Stimulated activated CD4-positive, alpha-beta T cell treated with anti-CD3 and anti-CD28 coated beads, Interleukin-12 subunit alpha, Interleukin-12 subunit beta, amount 100 ng/mL, for 24 hours (primary cell): ENCODE measurements around the gene DAAM1.

Experiments
- DNase-seq, 2 experiments: peaks; one replicate each; pipeline ENCODE4 v3.0.0-alpha.2; 2020; ENCODE audit warnings: low read depth in 2 of 2

Gene DAAM1

GRCh38 chr14:59187802-59188460 lies 536 bp upstream of the DAAM1 start:
- DNase-seq: peak in 1 of 2 experiments; percentile 6

GRCh38 chr14:59189091-59189785 lies 771 bp downstream of the DAAM1 start:
- peak; percentile 11 to 16 for DNase-seq

DNA sequence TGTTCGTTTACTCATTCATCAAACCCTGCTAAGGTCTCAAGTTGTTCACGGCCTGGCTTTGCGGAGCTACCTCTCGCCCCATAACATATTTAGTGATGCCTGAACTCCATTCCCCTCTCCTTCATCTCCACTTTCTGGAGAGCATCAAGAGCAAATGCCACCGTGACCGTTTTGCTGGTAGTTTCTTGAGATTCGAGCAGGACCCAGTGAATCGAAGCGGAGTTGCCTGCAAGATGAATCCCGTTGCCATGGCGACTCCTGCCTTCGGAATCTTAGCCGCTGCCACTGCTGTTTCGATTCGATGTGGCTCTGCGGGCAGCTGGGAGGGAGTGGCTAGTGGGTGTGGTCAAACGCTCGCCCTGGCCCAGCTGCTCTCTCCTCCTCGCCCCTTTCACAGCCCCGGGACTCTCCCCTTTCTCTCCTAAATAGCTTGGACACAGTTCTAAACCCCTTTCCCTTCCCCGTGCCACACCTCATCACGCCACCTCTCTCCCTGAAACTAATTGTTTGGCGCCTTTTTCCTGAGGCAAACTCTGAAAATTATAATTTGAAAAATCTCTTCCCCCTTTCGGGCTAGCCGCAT lies 1.4 kb downstream of the DAAM1 start:
- DNase-seq: peak; percentile 39 to 74

DNA sequence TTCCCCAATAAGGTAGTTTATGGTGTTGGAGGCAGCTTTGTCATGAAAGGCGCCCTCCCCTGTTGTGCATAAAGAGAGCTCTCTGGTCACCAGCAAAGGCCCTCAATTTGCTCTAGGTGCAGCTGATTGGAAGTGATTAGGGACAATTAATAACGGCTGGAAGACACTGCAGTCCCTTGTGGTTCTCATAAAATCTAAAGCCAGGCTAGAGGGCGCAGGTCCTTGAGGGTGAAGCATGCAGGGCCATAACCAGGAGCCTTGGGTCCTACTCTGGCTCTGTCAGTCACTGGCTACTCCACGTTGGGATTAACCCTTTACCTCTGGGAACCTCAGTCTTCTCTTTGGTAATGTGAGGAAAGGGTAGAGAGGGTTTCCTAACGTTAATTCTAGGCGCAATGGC lies 1.9 kb downstream of the DAAM1 start:
- no peak for DNase-seq

DNA sequence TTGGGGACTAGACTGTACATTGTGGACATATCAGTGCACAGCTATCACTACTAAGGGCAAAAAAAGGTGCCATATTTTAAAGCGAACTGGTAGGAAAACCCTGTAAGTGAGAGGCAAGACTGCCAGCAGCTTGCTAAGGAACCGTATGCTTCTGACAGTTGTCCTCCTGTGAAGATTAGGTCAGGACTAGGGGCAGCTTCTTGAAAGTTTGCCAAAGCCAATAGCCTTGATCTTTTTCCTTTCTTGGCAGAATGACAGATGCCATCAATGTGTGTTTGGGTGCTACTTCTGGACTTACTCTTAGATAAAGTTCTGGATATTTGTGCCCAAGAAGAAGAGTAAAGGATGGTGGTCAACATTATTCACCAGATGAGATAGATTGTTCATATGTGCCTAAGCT lies 7.4 kb downstream of the DAAM1 start:
- no peak for DNase-seq

DNA sequence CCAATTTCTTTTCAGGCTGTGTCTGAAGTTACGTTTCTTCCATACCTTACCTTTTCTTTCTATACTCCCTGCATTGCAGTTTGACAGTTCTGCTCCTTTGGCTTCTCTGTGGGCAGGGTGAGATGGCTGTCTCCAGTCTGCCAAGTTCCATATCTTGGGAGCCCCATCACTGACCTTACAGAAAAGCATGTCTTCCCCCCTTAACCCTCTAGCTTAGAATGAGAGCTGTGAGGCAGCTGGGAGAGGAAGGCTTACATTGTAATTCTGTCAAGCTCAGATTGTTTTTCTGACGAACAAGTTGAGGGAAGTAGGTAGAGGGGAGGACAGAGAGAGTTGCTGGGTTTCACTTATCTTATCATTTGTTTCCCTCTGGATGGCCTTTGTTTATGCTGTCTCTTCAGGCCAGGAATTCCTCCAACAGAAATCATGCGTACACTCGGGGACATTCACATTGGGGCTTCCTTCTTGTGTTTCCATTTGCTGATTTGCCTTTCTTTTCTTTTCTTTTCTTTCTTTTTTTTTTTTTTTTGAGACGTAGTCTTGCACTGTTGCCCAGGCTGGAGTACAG lies 9.3 kb downstream of the DAAM1 start:
- DNase-seq: no peak

DNA sequence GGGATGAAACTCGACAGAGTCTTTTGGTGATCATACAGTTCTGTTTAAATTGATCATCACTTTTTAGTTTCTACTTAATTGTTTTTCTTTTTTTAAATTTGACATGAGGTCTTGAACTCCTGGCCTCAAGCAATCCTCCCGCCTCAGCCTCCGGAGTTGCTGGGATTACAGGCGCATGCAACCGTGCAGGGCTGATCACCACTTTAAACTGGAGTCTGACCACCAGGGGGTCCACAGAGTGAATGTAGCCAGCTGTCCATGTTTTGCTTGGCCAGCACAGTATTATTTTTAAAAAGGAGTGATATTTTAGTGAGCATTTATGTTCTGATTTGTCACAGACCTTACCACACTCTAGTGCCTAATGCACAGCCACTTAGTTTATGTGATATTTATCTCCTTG lies 10.7 kb downstream of the DAAM1 start:
- DNase-seq: no peak

DNA sequence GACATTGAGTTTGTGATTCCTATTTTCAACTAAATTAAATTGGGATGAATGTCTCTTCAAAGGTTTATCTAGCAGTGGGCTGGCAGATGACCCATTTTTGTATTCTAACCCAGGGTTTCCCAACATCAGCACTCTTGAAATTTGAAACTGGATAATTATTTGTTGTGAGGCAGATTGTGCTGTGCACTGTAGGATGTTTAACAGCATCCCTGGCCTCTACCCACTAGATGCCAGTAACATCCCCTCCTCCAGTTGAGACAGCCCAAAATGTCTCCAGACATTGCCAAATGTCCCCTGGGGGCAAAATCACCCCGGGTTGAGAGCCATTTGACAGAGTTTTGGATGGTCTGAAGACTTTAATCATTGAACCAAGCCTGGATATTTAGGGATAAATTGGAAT lies 11.1 kb downstream of the DAAM1 start:
- no peak for DNase-seq

GRCh38 chr14:59200195-59200594 lies 11.7 kb downstream of the DAAM1 start:
- DNase-seq: no peak

DNA sequence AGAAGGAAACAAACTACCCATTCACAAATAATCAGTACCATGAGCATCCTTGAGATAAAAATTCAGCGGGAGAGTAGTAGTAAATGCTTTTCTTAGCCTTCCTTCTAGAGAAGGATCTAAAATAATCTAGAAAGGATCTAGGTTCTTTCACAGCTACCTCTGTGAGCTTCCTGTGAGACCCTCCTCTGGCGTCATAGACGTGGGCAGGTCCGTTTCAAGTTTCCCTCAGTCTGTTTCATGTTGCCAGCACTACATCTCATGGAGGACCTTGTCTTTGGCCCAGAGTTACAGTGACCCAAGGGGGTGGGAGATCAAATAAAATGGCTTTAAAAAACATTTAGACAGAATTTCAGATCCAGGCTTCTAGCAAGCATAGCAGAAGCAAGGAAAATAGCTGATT lies 13.6 kb downstream of the DAAM1 start:
- no peak for DNase-seq

DNA sequence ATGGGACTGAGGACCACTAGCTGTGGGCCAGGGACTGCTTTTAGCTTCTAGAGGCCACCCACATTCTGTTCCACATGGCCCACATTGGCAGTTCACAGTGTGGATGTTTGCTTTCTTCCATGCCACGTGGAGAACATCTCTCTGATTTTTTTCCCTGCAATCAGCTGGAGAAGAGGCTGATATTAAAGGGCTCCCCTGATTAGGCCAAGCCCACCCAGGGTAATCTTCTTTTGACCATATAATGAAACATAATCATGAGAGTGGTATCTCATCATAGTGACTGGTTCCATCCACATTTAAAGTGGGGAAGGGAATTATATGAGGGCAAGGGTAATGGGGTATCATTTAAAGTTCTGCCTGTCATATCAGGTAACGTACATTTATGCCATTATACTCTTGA lies 15.8 kb downstream of the DAAM1 start:
- no peak for DNase-seq

DNA sequence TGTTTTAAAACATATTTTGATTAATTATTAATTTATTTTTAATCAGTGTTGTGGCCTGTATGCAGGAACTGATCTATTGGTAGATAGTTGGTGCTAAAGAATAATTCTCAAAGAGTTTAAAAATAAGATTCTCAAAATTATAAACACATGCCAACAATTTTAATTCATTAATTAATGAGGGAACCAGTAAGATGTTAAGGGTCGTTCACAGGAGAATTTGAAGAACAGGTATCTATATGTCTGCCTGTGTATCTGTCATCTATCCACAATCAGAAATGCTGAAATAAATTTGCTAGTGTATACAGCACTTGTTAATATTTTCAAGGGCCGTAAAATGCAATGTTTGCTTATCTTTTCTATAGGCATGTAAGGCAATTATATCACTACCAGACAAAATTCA lies 18.4 kb downstream of the DAAM1 start:
- no peak for DNase-seq

DNA sequence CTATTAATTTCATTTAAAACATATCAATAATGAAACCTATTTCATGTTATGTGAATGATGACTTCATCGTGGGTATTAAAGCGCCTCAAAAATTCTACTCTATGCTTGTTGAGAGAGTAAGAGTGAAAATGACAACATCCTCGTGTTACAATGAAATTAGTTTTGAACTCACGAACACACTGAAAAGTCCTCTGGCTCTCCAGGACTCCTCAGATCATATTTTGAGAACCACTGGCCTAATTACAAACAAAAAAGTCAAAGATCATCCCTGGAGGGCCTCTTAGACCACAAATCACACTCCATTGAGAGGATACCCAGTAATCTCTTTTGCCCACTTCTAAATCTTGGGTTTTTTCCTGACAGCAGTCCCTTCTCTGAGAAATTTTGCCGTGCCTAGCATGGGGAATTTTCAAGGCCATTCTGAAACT lies 19.1 kb downstream of the DAAM1 start:
- DNase-seq: no peak

- no peak for DNase-seq
Observed at GRCh38 chr14:59208224-59208814, 19.9 kb downstream of the DAAM1 start.

- DNase-seq: no peak
Observed at GRCh38 chr14:59208954-59209353, 20.5 kb downstream of the DAAM1 start.

GRCh38 chr14:59210621-59211020 lies 22.2 kb downstream of the DAAM1 start:
- no peak for DNase-seq

DNA sequence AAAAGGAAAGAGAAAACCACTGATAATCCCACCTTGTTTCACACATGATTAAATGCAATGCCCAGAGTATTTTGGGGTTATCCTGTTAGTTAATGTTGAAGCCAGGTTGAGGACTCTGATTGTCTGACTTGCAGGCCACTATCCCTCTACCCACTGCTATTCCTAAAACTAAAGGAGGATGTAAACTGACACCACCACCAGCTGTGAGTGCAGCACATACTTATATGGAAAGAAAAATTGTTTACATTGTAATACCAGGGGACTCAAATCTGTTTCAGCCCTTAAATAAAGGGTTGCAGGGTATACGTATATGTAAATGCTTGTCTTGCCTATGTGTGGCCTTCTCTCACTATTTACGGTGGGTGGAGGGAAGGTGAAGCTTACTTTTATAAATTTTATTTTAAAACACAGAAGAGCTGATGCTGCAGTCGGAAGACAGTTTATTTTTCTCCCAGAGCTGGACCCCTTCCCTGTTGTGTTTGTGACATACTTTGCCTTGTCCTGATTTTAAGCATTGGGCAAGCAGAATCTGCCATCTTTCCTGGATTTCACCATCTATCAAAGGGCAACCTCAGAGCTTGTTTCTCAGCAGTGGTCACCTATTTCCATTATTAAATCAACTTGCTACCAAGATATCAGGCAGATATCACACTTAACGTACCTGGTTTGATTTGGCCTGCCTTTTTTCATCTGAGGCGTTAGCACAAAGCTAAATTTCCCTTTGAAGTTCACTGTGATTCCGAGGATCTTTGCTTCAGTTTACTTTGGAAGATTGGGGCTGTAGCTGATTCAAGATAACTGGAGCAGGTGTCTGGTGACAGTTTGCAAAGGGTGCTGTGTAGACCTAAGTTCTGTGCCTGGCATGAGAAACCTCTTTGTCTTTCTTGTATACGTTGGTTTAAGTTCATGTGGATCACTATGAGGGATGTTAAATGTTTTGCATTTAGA lies 25.2 kb downstream of the DAAM1 start:
- no peak for DNase-seq

DNA sequence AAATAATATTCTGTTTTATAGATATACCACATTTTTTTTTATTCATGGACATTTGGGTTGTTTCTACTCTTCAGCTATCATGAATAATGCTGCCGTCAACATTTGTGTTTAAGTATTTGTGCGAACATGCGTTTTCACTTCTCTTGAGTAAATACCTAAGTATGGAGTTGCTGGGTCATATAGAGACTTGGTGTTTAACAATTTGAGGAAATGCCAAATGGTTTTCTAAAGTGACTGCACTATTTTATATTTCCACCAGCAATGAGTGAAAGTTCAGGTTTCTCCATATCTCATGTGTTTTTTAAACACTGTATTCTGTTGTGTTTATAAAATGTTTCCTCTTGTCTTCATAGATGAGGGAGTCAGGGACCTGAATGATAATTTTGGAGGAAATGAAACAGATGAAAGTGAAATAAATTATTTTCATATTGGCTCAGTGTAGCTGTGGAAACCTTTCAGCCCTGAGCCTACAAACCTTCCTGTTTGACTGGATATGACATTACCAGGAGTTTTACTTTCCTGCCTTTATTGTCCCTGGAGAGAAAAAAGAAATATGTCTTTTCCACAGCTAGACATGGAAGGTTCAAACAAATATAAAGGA lies 26.3 kb downstream of the DAAM1 start:
- no peak for DNase-seq

DNA sequence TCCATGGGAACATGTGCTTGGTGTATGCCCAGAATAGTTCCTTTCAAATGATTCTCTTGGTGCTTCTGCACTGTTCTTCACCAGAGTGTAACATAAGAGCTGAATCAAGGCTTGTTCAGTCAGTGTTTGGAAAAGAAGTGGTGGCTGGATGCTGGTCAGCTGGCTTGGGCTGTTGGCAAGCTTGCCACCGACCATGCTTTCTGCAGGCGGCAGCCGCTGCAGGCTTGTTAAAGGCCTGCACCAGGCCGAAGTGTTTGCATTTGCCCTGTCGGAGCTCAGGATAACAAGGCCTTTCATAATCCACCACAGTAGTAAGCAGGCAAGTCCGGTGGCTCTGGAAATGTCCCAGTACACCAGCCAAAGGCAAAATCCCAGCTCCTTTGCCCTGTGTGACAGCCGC lies 26.9 kb downstream of the DAAM1 start:
- no peak for DNase-seq

- no peak for DNase-seq
Observed at GRCh38 chr14:59215757-59216156, 27.3 kb downstream of the DAAM1 start.

DNA sequence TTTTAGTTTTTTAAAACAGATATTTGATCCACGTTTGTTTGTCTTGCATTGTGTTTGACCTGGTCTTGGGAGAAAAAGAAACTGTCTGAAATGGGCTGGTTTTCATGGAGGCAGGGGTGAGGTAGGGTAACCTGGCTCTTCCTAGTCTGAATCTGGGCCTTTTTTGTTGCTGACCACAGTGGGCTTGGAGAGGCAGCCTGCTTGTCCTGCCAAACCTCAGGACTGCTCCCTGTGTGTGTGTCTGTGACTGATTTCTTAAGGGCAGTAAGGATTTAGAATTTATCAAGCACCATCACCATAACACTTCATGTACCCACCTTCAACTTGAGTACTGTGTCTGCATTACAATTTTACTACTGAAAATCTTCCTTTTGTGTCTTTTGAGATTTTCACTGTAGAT lies 28.5 kb downstream of the DAAM1 start:
- DNase-seq: no peak
